ENCODE data around the gene PTPRN2. TPM values are rescaled to one million over a fixed set of nuclear protein-coding genes. Genes with fewer than 3 reads are reported as not detected.

The PTPRN2 gene
- polyA plus RNA-seq, 4 donors = 7.2 to 9.2 (median 7.5) TPM

- DNase-seq (ENCODE audit: low read depth in 4 of 4, low spot score in 3 of 4) = no peak
Measured at GRCh38 chr7:158140538-158141220, 446.9 kb downstream of the PTPRN2 start.

- no peak for DNase-seq (ENCODE audit: low read depth in 4 of 4, low spot score in 3 of 4)
Measured at GRCh38 chr7:158139499-158139898, 448.1 kb downstream of the PTPRN2 start.

GRCh38 chr7:158138329-158138597 lies 449.4 kb downstream of the PTPRN2 start:
- no peak for DNase-seq (ENCODE audit: low read depth in 4 of 4, low spot score in 3 of 4)

GRCh38 chr7:158137516-158138328 lies 449.9 kb downstream of the PTPRN2 start:
- DNase-seq (ENCODE audit: low read depth in 4 of 4, low spot score in 3 of 4) = no peak

GRCh38 chr7:158135931-158136330 lies 451.7 kb downstream of the PTPRN2 start:
- no peak for DNase-seq (ENCODE audit: low read depth in 4 of 4, low spot score in 3 of 4)

- no peak for DNase-seq (ENCODE audit: low read depth in 4 of 4, low spot score in 3 of 4)
Measured at GRCh38 chr7:158134824-158135223, 452.8 kb downstream of the PTPRN2 start.

GRCh38 chr7:158133515-158134271 lies 453.9 kb downstream of the PTPRN2 start:
- DNase-seq (ENCODE audit: low read depth in 4 of 4, low spot score in 3 of 4) = no peak

- no peak for DNase-seq (ENCODE audit: low read depth in 4 of 4, low spot score in 3 of 4)
Measured at GRCh38 chr7:158133057-158133456, 454.6 kb downstream of the PTPRN2 start.

GRCh38 chr7:158130023-158130409 lies 457.6 kb downstream of the PTPRN2 start:
- DNase-seq (ENCODE audit: low read depth in 4 of 4, low spot score in 3 of 4) = no peak

GRCh38 chr7:158129037-158130022 lies 458.3 kb downstream of the PTPRN2 start:
- no peak for DNase-seq (ENCODE audit: low read depth in 4 of 4, low spot score in 3 of 4)

- no peak for DNase-seq (ENCODE audit: low read depth in 4 of 4, low spot score in 3 of 4)
Measured at GRCh38 chr7:158128572-158128971, 459.1 kb downstream of the PTPRN2 start.

GRCh38 chr7:158127241-158127640 lies 460.4 kb downstream of the PTPRN2 start:
- DNase-seq (ENCODE audit: low read depth in 4 of 4, low spot score in 3 of 4) = no peak

- DNase-seq (ENCODE audit: low read depth in 4 of 4, low spot score in 3 of 4) = no peak
Measured at GRCh38 chr7:158126661-158127060, 461.0 kb downstream of the PTPRN2 start.

- no peak for DNase-seq (ENCODE audit: low read depth in 4 of 4, low spot score in 3 of 4)
Measured at GRCh38 chr7:158125721-158126120, 461.9 kb downstream of the PTPRN2 start.

- no peak for DNase-seq (ENCODE audit: low read depth in 4 of 4, low spot score in 3 of 4)
Measured at GRCh38 chr7:158125091-158125490, 462.5 kb downstream of the PTPRN2 start.

- DNase-seq (ENCODE audit: low read depth in 4 of 4, low spot score in 3 of 4) = no peak
Measured at GRCh38 chr7:158124671-158125079, 462.9 kb downstream of the PTPRN2 start.

GRCh38 chr7:158123753-158124152 lies 463.9 kb downstream of the PTPRN2 start:
- DNase-seq (ENCODE audit: low read depth in 4 of 4, low spot score in 3 of 4) = no peak

GRCh38 chr7:158123214-158123613 lies 464.4 kb downstream of the PTPRN2 start:
- no peak for DNase-seq (ENCODE audit: low read depth in 4 of 4, low spot score in 3 of 4)

GRCh38 chr7:158121441-158122045 lies 466.1 kb downstream of the PTPRN2 start:
- no peak for DNase-seq (ENCODE audit: low read depth in 4 of 4, low spot score in 3 of 4)

- DNase-seq (ENCODE audit: low read depth in 4 of 4, low spot score in 3 of 4) = no peak
Measured at GRCh38 chr7:158120716-158121115, 466.9 kb downstream of the PTPRN2 start.

Measured in left renal pelvis (tissue), 4 donors.